GM12873 (cell line): ENCODE results near the gene TSC22D4.

Source experiments
- CTCF ChIP-seq: IDR thresholded peaks from 2 replicates; pipeline ENCODE4 v1.5.1; 2012; ENCODE audit warnings: low read depth, mild to moderate bottlenecking, moderate library complexity, low read length, control low read depth; ENCODE audit not compliant: insufficient read depth; ENCODE audit errors: missing control alignments

The TSC22D4 gene

GRCh38 chr7:100478958-100479660 lies at the start of gene TSC22D4:
Gene TSC22D4 (minus strand): TSS chr7:100479214. CDS start chr7:100478038, 1,176 bp downstream.
- no peak for TF ChIP-seq CTCF

GRCh38 chr7:100521076-100521475 lies 42.1 kb upstream of the TSC22D4 start:
- no peak for TF ChIP-seq CTCF

- TF ChIP-seq CTCF: no peak
Measured at GRCh38 chr7:100520138-100520537, 41.1 kb upstream of the TSC22D4 start.

- TF ChIP-seq CTCF: no peak
Measured at GRCh38 chr7:100519580-100519979, 40.6 kb upstream of the TSC22D4 start.

- TF ChIP-seq CTCF: no peak
Measured at GRCh38 chr7:100517305-100517704, 38.3 kb upstream of the TSC22D4 start.

GRCh38 chr7:100516135-100516812 lies 37.3 kb upstream of the TSC22D4 start:
- TF ChIP-seq CTCF: no peak

- no peak for TF ChIP-seq CTCF
Measured at GRCh38 chr7:100515072-100515532, 36.1 kb upstream of the TSC22D4 start.
